Measurements from ENCODE around the gene MTHFD2. TPM values are rescaled to one million over a fixed set of nuclear protein-coding genes. Genes with fewer than 3 reads are reported as not detected.

The MTHFD2 gene
- total RNA-seq, 1 experiment from 2014 or later = 118 TPM

DNA sequence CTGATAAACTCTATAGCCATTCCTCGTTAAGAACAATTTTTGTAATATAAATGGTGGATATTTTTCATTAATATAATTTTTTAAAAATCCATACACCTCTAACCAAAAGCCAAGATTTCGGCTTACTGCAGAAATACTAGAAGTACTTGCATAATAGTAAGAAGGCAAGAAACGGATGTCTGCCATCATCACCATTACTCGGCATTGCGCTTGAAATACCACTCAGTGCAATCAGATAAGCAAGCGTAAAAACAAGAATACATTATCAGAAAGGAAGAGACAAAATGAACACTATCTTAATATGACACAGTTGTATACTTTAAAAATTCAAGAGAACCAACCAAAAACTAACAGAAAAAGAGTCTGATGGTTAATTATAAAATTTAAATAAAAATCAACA, 35.5 kb upstream of the MTHFD2 start:
- no peaks in the 10 kb centered on the region for H3K4me1 ChIP-seq (ENCODE audit: insufficient read depth, low read length)
- BruUV-seq (replicated peaks) = no TSS peak
- CTCF ChIA-PET = no interaction called here
- H3K36me3 ChIP-seq (ENCODE audit: low read depth, low read length) = peaks cover 72% of the 10 kb centered on the region
- H3K4me3 ChIP-seq (ENCODE audit: low read length) = no peak overlapping the region
- H3K9ac ChIP-seq (ENCODE audit: low read length) = no peak overlapping the region
- H3K27me3 ChIP-seq (ENCODE audit: low read length) = no peaks in the 10 kb centered on the region
- H2AFZ ChIP-seq (ENCODE audit: low read length) = no peak overlapping the region
- no peaks in the 10 kb centered on the region for H3K9me3 ChIP-seq (ENCODE audit: low read length)
- POLR2A ChIA-PET (ENCODE audit: unreplicated experiment) = no interaction called here
- H3K79me2 ChIP-seq (ENCODE audit: low read length) = 0 out of 2 replicates have a peak, but pooled peaks cover 3% of the 10 kb centered on the region
- H3K9me2 ChIP-seq (replicated peaks; ENCODE audit: low read length) = no peaks in the 10 kb centered on the region
- intact Hi-C loops (cut with micrococcal nuclease) = no loop called here
- H4K20me1 ChIP-seq (ENCODE audit: low read length) = no peaks in the 10 kb centered on the region
- DNase-seq = no peak
- ATAC-seq = no peak
- H3F3A ChIP-seq (ENCODE audit: low read length, unreplicated experiment) = no peaks in the 10 kb centered on the region
- no peak overlapping the region for H3K27ac ChIP-seq (ENCODE audit: low read length)
- no peak overlapping the region for H3K4me2 ChIP-seq (ENCODE audit: low read length)
- TF ChIP-seq EZH2phosphoT487 (IDR thresholded peaks at IDR 0.05; ENCODE audit: borderline replicate concordance, low read length) (no peak), EZH2 (IDR thresholded peaks at IDR 0.05; ENCODE audit: low read length, unreplicated experiment) (no peak)
- TF ChIP-seq, protein P1, sequence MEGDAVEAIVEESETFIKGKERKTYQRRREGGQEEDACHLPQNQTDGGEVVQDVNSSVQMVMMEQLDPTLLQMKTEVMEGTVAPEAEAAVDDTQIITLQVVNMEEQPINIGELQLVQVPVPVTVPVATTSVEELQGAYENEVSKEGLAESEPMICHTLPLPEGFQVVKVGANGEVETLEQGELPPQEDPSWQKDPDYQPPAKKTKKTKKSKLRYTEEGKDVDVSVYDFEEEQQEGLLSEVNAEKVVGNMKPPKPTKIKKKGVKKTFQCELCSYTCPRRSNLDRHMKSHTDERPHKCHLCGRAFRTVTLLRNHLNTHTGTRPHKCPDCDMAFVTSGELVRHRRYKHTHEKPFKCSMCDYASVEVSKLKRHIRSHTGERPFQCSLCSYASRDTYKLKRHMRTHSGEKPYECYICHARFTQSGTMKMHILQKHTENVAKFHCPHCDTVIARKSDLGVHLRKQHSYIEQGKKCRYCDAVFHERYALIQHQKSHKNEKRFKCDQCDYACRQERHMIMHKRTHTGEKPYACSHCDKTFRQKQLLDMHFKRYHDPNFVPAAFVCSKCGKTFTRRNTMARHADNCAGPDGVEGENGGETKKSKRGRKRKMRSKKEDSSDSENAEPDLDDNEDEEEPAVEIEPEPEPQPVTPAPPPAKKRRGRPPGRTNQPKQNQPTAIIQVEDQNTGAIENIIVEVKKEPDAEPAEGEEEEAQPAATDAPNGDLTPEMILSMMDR (conservative IDR thresholded peaks at IDR 0.05; ENCODE audit: low read depth, low read length) = no peak

DNA sequence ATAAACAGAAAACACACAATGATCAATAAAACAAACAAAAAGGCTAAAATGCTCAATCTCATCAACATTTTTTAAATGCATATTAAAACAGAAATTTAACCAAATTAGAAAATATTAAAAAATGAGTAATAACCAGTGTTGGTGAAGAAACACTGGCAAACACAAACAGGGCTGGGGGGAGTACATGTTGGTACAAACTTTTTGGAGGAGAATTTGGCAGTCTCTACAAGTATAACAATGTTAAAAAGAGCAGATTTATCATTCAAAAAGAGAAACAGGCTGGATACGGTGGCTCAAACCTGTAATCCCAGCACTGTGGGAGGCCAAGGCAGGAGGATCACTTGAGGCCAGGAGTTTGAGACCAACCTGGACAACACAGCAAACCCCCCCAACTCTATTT, 33.7 kb upstream of the MTHFD2 start:
- no peak overlapping the region for H3K4me3 ChIP-seq (ENCODE audit: low read length)
- H3F3A ChIP-seq (ENCODE audit: low read length, unreplicated experiment) = no peaks in the 10 kb centered on the region
- TF ChIP-seq EZH2 (IDR thresholded peaks at IDR 0.05; ENCODE audit: low read length, unreplicated experiment) (no peak), EZH2phosphoT487 (IDR thresholded peaks at IDR 0.05; ENCODE audit: borderline replicate concordance, low read length) (no peak)
- TF ChIP-seq, protein P1 (conservative IDR thresholded peaks at IDR 0.05; ENCODE audit: low read depth, low read length) = no peak
- 0 out of 2 replicates have a peak, but pooled peaks cover 3% of the 10 kb centered on the region for H3K79me2 ChIP-seq (ENCODE audit: low read length)
- no TSS peak for BruUV-seq (replicated peaks)
- no peaks in the 10 kb centered on the region for H3K4me1 ChIP-seq (ENCODE audit: insufficient read depth, low read length)
- intact Hi-C loops (cut with micrococcal nuclease) = no loop called here
- no peaks in the 10 kb centered on the region for H3K27me3 ChIP-seq (ENCODE audit: low read length)
- POLR2A ChIA-PET (ENCODE audit: unreplicated experiment) = no interaction called here
- H3K4me2 ChIP-seq (ENCODE audit: low read length) = no peak overlapping the region
- H3K9me2 ChIP-seq (replicated peaks; ENCODE audit: low read length) = no peaks in the 10 kb centered on the region
- CTCF ChIA-PET = no interaction called here
- ATAC-seq = no peak
- no peak for DNase-seq
- no peak overlapping the region for H3K27ac ChIP-seq (ENCODE audit: low read length)
- no peaks in the 10 kb centered on the region for H3K9me3 ChIP-seq (ENCODE audit: low read length)
- no peaks in the 10 kb centered on the region for H4K20me1 ChIP-seq (ENCODE audit: low read length)
- H2AFZ ChIP-seq (ENCODE audit: low read length) = no peak overlapping the region
- H3K36me3 ChIP-seq (ENCODE audit: low read depth, low read length) = peaks cover 68% of the 10 kb centered on the region
- H3K9ac ChIP-seq (ENCODE audit: low read length) = no peak overlapping the region

DNA sequence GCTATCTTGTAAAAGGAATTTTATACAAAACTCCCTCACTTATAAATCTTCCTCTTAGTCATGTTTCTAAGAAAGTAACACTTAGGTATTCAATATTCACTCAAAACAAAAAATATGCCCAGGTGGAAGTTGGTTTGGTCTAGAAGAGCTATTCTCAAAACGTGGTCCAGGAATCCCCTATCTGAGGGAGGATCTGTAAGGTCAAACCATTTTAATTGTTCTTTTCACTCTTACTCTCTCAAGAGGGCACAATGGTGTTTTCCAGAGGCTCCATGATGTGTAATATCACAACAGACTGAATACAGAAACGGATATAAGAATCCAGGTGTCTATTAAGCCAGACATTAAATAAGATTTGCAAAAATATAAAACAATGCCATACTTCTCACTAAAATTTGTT, 29.7 kb upstream of the MTHFD2 start:
- peaks cover 58% of the 10 kb centered on the region for H3K36me3 ChIP-seq (ENCODE audit: low read depth, low read length)
- intact Hi-C loops (cut with micrococcal nuclease) = no loop called here
- no peak for TF ChIP-seq EZH2phosphoT487 (IDR thresholded peaks at IDR 0.05; ENCODE audit: borderline replicate concordance, low read length)
- TF ChIP-seq, protein P1 (conservative IDR thresholded peaks at IDR 0.05; ENCODE audit: low read depth, low read length) = no peak
- TF ChIP-seq EZH2 (IDR thresholded peaks at IDR 0.05; ENCODE audit: low read length, unreplicated experiment) = no peak

More for the DNA sequence above, 29.7 kb upstream of the MTHFD2 start:
- Histone ChIP-seq H3K9ac (ENCODE audit: low read length) (no peak overlapping the region), H4K20me1 (ENCODE audit: low read length) (no peaks in the 10 kb centered on the region), H3K4me1 (ENCODE audit: insufficient read depth, low read length) (no peaks in the 10 kb centered on the region), H3K79me2 (ENCODE audit: low read length) (peaks cover 16% of the 10 kb centered on the region), H3K27me3 (ENCODE audit: low read length) (no peaks in the 10 kb centered on the region), H3K9me2 (replicated peaks; ENCODE audit: low read length) (no peaks in the 10 kb centered on the region), H2AFZ (ENCODE audit: low read length) (no peak overlapping the region), H3K4me3 (ENCODE audit: low read length) (no peak overlapping the region), H3F3A (ENCODE audit: low read length, unreplicated experiment) (no peaks in the 10 kb centered on the region), H3K4me2 (ENCODE audit: low read length) (no peak overlapping the region), H3K27ac (ENCODE audit: low read length) (no peak overlapping the region), H3K9me3 (ENCODE audit: low read length) (no peaks in the 10 kb centered on the region)
- DNase-seq (no peak), ATAC-seq (no peak)
- BruUV-seq (replicated peaks) = no TSS peak
- ChIA-PET POLR2A (ENCODE audit: unreplicated experiment) (no interaction called here), CTCF (no interaction called here)

All from PC-3 (cell line).